GM12865 (cell line): ENCODE data around the gene HECTD1.
A peak's percentile ranks its signal among the peaks of the same experiment; 100 is the strongest.
"Not testable (repeated sequence)": the region's sequence is repeated elsewhere in the genome, so short reads cannot be mapped to it uniquely, and the experiment has no call there.

ENCODE experiments used
- DNase-seq: peaks from one replicate; pipeline ENCODE4 v3.0.0; 2010; ENCODE audit warnings: low read depth
- H3K4me3 ChIP-seq: 2 replicates; pipeline ENCODE4 v1.5.1; 2011; ENCODE audit warnings: mild to moderate bottlenecking, low read depth, low read length, control low read depth
- TF ChIP-seq, protein P1 (sequence below): IDR thresholded peaks from 2 replicates; pipeline ENCODE4 v1.5.1; 2011; ENCODE audit warnings: low read length, control low read depth, low read depth, inconsistent platforms; ENCODE audit not compliant: insufficient read depth; ENCODE audit errors: missing control alignments

The HECTD1 gene

DNA sequence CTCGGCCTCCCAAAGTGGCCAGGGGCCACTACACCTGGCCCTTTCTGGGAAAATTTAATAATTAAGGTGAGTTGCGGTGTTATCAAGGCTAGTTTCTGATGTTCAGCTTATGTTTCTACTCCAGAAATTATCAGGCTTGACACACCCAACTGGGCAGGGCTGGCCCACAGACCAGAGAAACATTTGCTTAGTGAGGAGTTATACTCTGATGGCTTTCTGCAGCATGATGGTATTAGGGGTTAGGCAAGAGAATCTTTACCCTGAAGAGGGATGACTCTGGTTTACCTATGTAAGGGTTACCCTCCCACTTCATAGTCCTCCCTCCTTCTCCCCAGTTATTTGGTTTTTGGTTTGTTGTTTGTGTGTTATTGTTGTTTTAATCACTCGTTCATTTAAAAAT, 24.5 kb upstream of the HECTD1 start:
- no peak for DNase-seq
- H3K4me3 ChIP-seq: no peak overlapping the region
- TF ChIP-seq, protein P1, sequence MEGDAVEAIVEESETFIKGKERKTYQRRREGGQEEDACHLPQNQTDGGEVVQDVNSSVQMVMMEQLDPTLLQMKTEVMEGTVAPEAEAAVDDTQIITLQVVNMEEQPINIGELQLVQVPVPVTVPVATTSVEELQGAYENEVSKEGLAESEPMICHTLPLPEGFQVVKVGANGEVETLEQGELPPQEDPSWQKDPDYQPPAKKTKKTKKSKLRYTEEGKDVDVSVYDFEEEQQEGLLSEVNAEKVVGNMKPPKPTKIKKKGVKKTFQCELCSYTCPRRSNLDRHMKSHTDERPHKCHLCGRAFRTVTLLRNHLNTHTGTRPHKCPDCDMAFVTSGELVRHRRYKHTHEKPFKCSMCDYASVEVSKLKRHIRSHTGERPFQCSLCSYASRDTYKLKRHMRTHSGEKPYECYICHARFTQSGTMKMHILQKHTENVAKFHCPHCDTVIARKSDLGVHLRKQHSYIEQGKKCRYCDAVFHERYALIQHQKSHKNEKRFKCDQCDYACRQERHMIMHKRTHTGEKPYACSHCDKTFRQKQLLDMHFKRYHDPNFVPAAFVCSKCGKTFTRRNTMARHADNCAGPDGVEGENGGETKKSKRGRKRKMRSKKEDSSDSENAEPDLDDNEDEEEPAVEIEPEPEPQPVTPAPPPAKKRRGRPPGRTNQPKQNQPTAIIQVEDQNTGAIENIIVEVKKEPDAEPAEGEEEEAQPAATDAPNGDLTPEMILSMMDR: no peak

DNA sequence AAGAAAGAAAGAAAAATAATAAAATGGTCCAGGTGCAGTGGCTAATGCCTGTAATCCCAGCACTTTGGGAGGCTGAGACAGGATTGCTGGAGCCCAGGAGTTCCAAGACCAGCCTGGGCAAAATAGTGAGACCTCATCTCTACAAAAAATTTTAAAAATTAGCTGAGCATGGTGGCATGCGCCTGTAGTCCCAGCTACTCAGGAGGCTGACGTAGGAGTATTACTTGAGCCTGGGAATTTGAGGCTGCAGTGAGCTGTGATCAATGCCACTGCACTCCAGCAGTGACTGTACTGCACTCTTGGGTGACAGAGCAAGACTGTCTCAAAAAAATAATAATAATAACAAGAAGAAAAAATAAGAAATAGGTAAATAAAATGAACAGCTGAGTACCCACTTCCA, 23.7 kb upstream of the HECTD1 start:
- H3K4me3 ChIP-seq, DNase-seq: not testable (repeated sequence)

DNA sequence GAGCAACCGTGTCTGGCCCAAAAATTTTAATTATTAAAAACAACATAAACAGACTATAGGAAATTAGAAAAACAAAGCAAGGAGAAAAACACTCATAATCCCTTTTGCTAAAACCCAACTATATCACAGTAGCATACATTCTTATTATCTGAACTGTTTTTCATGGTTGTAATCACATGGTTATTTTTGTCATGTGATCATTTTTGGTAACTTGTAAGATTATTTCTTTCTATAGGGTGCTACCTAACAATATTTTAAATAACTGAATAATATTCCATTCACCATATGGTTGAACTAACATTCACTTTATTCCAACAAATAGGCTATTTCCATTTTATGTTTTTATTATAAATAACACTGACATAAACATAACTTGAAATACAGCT, 23.0 kb upstream of the HECTD1 start:
- DNase-seq: no peak
- no peak overlapping the region for H3K4me3 ChIP-seq
- TF ChIP-seq, protein P1: no peak

DNA sequence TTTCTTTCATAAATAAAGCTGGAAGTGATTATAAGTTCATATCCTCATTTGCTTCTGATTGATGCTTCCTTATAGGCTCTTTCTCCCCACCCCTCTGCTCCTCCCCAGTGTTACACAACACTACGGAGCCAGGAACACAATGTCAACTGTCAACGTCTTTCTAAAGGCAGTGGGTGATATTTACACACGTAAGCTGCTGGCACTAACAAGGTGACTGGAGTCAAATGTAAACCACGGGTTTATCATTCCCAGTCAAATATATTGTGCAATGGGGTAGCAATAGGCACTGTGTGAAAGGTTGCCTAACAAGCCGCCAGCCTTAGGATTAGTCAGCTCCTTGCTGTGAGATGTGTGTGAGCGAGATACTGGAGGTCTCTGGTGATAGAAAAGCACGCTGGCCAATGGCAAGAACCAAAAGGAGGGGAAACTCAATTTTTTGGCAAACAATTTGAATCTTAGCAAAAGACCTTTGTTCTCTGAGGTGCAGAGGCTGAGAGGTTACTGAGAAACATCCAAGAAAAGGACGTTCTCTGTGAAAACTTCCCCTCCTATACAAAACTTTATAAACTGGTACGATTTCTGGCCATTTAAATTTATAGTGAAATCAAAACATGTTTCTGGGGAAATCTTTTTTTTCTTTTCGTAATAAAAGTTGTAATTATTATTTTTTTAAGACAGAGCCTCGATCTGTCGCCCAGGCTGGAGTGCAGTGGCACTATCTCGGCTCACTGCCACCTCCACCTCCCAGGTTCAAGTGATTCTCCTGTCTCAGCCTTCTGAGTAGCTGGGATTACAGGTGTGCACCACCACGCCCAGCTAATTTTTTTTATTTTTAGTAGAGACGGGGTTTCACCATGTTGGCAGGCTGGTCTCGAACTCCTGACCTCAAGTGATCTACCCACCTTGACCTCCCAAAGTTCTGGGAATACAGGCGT, 22.3 kb upstream of the HECTD1 start:
- no peak overlapping the region for H3K4me3 ChIP-seq
- no peak for DNase-seq
- TF ChIP-seq, protein P1: no peak

DNA sequence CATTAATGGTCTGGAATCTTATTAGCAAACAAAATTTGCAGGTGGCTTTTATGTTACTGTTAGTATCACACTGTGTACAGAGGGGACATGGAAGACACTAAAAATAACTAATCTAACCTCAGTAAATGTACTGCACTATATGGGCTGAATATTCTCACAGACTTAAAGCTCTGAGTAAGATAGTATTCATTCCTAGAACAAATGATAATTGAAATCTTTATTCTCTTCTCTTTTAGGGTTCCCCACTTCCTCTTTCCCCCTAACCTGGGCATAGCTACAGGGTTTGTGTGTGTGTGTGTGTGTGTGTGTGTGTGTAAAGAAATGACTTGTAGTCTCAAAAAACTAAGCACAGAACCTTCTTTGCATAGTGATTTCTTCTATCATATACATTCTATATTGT, 21.4 kb upstream of the HECTD1 start:
- no peak overlapping the region for H3K4me3 ChIP-seq
- TF ChIP-seq, protein P1: no peak

DNA sequence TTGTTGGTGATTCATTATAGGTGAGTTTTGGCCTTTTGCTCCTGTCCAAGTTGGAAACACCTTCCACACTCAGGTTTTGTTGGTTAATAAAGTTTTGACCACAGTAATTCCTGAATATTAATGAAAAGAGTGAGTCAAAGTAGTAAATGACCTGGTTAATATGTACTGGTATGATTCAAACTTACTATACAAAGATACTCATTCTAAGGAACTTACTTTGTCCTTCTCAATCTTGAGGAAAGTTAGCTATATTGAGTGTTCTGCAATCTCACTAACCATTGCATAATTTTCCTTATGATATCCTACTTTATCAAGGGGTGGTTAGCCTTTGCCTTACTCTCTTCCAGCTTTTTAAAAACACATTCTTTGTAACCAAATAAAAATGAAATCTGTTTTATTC, 20.9 kb upstream of the HECTD1 start:
- H3K4me3 ChIP-seq: no peak overlapping the region
- DNase-seq: no peak
- TF ChIP-seq, protein P1: no peak

More for the DNA sequence above, 21.4 kb upstream of the HECTD1 start:
- DNase-seq: peak; percentile 64

DNA sequence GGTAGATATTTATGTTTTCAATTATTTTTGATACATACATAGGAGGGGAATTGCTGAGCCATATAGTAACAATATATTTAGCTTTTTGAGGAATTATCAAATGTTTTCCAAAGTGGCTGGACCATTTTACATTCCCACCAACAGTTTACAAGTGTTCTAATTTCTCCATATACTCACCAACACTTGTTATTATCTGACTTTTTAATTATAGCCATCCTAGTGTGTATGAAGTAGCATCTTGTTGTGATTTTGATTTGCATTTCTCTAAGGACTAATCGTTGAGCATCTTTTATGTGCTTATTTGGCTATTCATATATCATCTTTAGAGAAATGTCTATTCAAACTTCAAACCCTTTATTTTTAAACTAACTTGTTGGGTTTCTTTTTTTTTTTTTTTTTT, 17.2 kb upstream of the HECTD1 start:
- TF ChIP-seq, protein P1: no peak
- no peak for DNase-seq
- no peak overlapping the region for H3K4me3 ChIP-seq
